Measurements from ENCODE around the gene RRP12. TPM values are rescaled to one million over a fixed set of nuclear protein-coding genes. Genes with fewer than 3 reads are reported as not detected.

The RRP12 gene
- total RNA-seq, 6 experiments from 2014 or later = 37.3 to 46.6 (median 42.2) TPM

DNA sequence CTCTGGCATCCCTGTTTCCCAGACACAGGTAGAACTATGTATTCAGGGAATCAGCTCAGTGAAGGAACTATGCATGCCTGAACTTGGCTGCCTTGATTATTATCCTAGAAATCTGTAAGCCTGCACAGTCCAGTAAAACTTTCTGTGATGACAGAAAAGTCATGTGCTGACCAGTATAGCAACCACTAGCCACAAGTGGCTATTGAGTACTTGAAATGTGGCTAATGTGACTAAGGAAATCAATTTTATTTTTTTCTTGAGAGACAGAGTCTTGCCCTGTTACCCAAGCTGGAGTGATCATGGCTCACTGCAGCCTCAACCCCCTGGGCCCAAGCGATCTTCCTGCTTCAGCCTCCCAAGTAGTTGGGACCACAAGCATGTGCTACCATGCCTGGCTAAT lies 41.1 kb upstream of the RRP12 start:
- no peak for DNase-seq
- H3K9me3 Mint-ChIP-seq = no peaks in the 10 kb centered on the region; the same call in 1 of the 2 replicates

DNA sequence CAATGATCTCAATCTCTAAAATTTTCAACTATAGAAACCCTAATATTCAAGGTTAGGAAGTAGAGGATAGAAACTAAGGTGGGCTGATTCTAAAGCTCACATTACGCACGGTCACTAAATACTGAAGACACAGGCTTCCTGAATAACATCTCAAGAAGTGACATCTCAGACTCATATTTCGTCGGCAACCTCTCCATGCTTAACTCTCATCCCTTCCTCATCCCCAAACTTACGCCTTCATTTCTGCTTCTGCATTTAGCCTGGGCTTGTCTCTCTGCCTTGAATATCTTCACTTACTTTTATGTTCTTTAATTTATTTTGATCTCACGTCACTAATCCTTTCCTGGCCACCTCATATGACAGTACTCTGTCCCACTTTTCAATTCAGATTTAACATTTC lies 34.1 kb upstream of the RRP12 start:
- Mint-ChIP-seq H3K27me3 (ENCODE audit: insufficient read depth) (no peaks in the 10 kb centered on the region; the same call in 1 of the 2 replicates), H3K9me3 (no peaks in the 10 kb centered on the region), H3K36me3 (ENCODE audit: low read depth) (peaks cover 18% of the 10 kb centered on the region; the same call in 1 of the 2 replicates), H3K4me3 (no peak overlapping the region), H3K4me1 (ENCODE audit: low read depth) (peaks cover 6% of the 10 kb centered on the region), H3K27ac (peak overlapping the region; percentile 18; the same call in 1 of the 2 replicates)
- TF ChIP-seq, protein P1, sequence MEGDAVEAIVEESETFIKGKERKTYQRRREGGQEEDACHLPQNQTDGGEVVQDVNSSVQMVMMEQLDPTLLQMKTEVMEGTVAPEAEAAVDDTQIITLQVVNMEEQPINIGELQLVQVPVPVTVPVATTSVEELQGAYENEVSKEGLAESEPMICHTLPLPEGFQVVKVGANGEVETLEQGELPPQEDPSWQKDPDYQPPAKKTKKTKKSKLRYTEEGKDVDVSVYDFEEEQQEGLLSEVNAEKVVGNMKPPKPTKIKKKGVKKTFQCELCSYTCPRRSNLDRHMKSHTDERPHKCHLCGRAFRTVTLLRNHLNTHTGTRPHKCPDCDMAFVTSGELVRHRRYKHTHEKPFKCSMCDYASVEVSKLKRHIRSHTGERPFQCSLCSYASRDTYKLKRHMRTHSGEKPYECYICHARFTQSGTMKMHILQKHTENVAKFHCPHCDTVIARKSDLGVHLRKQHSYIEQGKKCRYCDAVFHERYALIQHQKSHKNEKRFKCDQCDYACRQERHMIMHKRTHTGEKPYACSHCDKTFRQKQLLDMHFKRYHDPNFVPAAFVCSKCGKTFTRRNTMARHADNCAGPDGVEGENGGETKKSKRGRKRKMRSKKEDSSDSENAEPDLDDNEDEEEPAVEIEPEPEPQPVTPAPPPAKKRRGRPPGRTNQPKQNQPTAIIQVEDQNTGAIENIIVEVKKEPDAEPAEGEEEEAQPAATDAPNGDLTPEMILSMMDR (IDR thresholded peaks at IDR 0.05) = no peak
- no peak for DNase-seq

More for the DNA sequence above, 41.1 kb upstream of the RRP12 start:
- Mint-ChIP-seq H3K36me3 (ENCODE audit: low read depth) (peaks cover 20% of the 10 kb centered on the region), H3K4me1 (ENCODE audit: low read depth) (peaks cover 26% of the 10 kb centered on the region), H3K4me3 (no peak overlapping the region), H3K27me3 (ENCODE audit: insufficient read depth) (peaks cover 7% of the 10 kb centered on the region), H3K27ac (no peak overlapping the region)
- TF ChIP-seq, protein P1 (IDR thresholded peaks at IDR 0.05) = no peak

DNA sequence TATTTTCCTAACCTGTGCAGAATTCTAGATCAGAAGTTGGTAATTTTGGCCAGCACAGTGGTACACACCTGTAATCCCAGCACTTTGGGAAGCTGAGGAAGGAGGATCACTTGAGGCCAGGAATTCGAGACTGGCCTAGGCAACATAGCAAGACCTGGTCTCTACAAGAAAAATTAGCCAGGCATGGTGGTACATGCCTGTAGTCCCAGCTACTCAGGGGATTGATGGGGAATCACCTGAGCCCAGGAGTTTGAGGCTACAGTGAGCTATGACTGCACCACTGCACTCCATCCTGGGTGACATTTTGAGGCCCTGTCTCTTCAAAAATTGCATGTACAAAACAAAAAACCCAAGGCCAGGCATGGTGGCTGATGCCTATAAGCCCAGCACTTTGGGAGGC lies 33.4 kb upstream of the RRP12 start:
- peaks cover 14% of the 10 kb centered on the region; the same call in 1 of the 2 replicates for H3K36me3 Mint-ChIP-seq (ENCODE audit: low read depth)
- H3K9me3 Mint-ChIP-seq = no peaks in the 10 kb centered on the region
- H3K4me3 Mint-ChIP-seq = no peak overlapping the region

DNA sequence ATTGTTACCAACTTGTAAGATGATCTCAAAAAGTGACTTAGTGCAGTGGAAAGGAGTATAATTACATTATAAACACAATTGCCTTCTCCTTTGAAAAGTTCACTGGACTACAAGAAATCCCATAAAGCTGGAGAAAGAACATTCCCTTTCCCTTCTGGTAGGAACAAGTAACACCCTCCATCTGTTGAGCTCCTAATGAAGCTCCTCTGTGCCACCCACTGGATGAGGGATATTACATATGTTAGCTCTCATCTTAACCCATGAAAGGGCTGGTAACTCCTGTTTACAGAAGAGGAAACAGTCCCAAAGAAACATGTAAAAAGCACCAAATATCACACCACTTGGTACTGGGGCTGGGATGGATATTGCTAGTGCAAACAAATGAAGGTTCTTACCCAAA lies 32.9 kb upstream of the RRP12 start:
- peaks cover 4% of the 10 kb centered on the region for H3K4me1 Mint-ChIP-seq (ENCODE audit: low read depth)
- H3K4me3 Mint-ChIP-seq = no peak overlapping the region
- H3K27me3 Mint-ChIP-seq (ENCODE audit: insufficient read depth) = no peaks in the 10 kb centered on the region; the same call in 1 of the 2 replicates
- H3K36me3 Mint-ChIP-seq (ENCODE audit: low read depth) = peaks cover 11% of the 10 kb centered on the region; the same call in 1 of the 2 replicates
- peak overlapping the region; percentile 14 for H3K27ac Mint-ChIP-seq
- TF ChIP-seq, protein P1 (IDR thresholded peaks at IDR 0.05) = no peak
- no peak for DNase-seq
- H3K9me3 Mint-ChIP-seq = no peaks in the 10 kb centered on the region

More for the DNA sequence above, 33.4 kb upstream of the RRP12 start:
- Mint-ChIP-seq H3K27ac (peak overlapping the region; percentile 14; the same call in 1 of the 2 replicates), H3K27me3 (ENCODE audit: insufficient read depth) (no peaks in the 10 kb centered on the region; the same call in 1 of the 2 replicates), H3K4me1 (ENCODE audit: low read depth) (peaks cover 6% of the 10 kb centered on the region)
- TF ChIP-seq, protein P1 (IDR thresholded peaks at IDR 0.05) = no peak
- no peak for DNase-seq

DNA sequence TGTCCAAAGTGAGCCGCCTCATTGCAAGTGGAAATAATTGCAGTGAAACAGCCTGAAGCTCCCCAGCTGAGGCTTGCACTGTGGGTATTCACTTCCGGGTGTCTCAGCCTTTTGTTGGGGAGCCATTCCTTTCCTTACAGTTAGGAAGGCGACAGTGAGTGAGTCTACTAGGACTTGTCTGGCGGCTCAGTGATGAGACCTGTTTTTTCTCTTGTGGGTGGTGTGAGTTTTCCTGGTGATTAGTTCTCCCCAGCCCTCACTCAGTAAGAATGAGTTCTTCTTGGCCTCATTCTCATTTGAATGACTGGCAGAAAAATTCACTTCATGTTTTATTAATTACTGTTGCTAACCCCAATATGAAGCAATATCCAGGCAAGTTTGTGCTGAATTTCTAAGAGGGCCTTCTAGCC lies 27.4 kb upstream of the RRP12 start:
- H3K4me3 Mint-ChIP-seq = peak overlapping the region; percentile 93
- DNase-seq = peak; percentile 34
- peaks cover 31% of the 10 kb centered on the region for H3K36me3 Mint-ChIP-seq (ENCODE audit: low read depth)
- H3K9me3 Mint-ChIP-seq = no peaks in the 10 kb centered on the region
- H3K4me1 Mint-ChIP-seq (ENCODE audit: low read depth) = peaks cover 28% of the 10 kb centered on the region
- H3K27me3 Mint-ChIP-seq (ENCODE audit: insufficient read depth) = peaks cover 5% of the 10 kb centered on the region
- peak overlapping the region; percentile 84 for H3K27ac Mint-ChIP-seq
- TF ChIP-seq, protein P1 (IDR thresholded peaks at IDR 0.05) = no peak

All from HFFc6 (cell line).